ENCODE results near the gene FTSJ1. TPM values are rescaled to one million over a fixed set of nuclear protein-coding genes. Genes with fewer than 3 reads are reported as not detected.

Gene FTSJ1
- total and polyA plus RNA-seq, 2 donors from 2014 or later = 30.6 to 33.9 TPM

- Histone ChIP-seq H3K27me3 (ENCODE audit: control insufficient read depth, insufficient read depth, low read length) (no peaks in the 10 kb centered on the region), H3K36me3 (ENCODE audit: control insufficient read depth in 2 of 3, insufficient read depth in 3 of 3, low read length in 3 of 3) (no peaks in the 10 kb centered on the region), H3K27ac (ENCODE audit: low read depth in 2 of 2, low read length in 2 of 2) (no peak overlapping the region), H3K9ac (ENCODE audit: low read length in 3 of 3) (no peak overlapping the region), H3K4me1 (ENCODE audit: control insufficient read depth in 2 of 3, insufficient read depth in 2 of 3, low read depth in 1 of 3, low read length in 3 of 3) (no peaks in the 10 kb centered on the region), H3K4me3 (ENCODE audit: low read length in 3 of 3) (no peak overlapping the region), H3K9me3 (ENCODE audit: control insufficient read depth in 2 of 3, insufficient read depth in 1 of 3, low read length in 3 of 3) (no peaks in the 10 kb centered on the region)
- intact Hi-C loops (cut with DNase I) = no loop called here
- no peak for DNase-seq
- FAIRE-seq = no peak
- no peak for TF ChIP-seq CTCF (IDR thresholded peaks at IDR 0.05; ENCODE audit: borderline replicate concordance, extremely low read depth, insufficient read depth)
These were observed 25.9 kb upstream of the FTSJ1 start for GRCh38 chrX:48450076-48450475.

- no peak for FAIRE-seq
These were observed 24.3 kb upstream of the FTSJ1 start for GRCh38 chrX:48451708-48452107.

GRCh38 chrX:48456628-48457331 lies 19.2 kb upstream of the FTSJ1 start:
- H3K9ac ChIP-seq (ENCODE audit: low read length in 3 of 3) = no peak overlapping the region
- FAIRE-seq = no peak
- no peak for TF ChIP-seq CTCF (IDR thresholded peaks at IDR 0.05; ENCODE audit: borderline replicate concordance, extremely low read depth, insufficient read depth)
- no peak overlapping the region for H3K27ac ChIP-seq (ENCODE audit: low read depth in 2 of 2, low read length in 2 of 2)
- H3K4me1 ChIP-seq (ENCODE audit: control insufficient read depth in 2 of 3, insufficient read depth in 2 of 3, low read depth in 1 of 3, low read length in 3 of 3) = no peaks in the 10 kb centered on the region
- no peaks in the 10 kb centered on the region for H3K9me3 ChIP-seq (ENCODE audit: control insufficient read depth in 2 of 3, insufficient read depth in 1 of 3, low read length in 3 of 3)
- H3K27me3 ChIP-seq (ENCODE audit: control insufficient read depth, insufficient read depth, low read length) = no peaks in the 10 kb centered on the region
- H3K36me3 ChIP-seq (ENCODE audit: control insufficient read depth in 2 of 3, insufficient read depth in 3 of 3, low read length in 3 of 3) = no peaks in the 10 kb centered on the region
- no peak overlapping the region for H3K4me3 ChIP-seq (ENCODE audit: low read length in 3 of 3)
- no peak for DNase-seq
- intact Hi-C loops (cut with DNase I) = no loop called here

More at GRCh38 chrX:48451708-48452107, 24.3 kb upstream of the FTSJ1 start:
- Histone ChIP-seq H3K27ac (ENCODE audit: low read depth in 2 of 2, low read length in 2 of 2) (no peak overlapping the region), H3K36me3 (ENCODE audit: control insufficient read depth in 2 of 3, insufficient read depth in 3 of 3, low read length in 3 of 3) (no peaks in the 10 kb centered on the region), H3K9ac (ENCODE audit: low read length in 3 of 3) (no peak overlapping the region), H3K9me3 (ENCODE audit: control insufficient read depth in 2 of 3, insufficient read depth in 1 of 3, low read length in 3 of 3) (no peaks in the 10 kb centered on the region), H3K27me3 (ENCODE audit: control insufficient read depth, insufficient read depth, low read length) (no peaks in the 10 kb centered on the region), H3K4me1 (ENCODE audit: control insufficient read depth in 2 of 3, insufficient read depth in 2 of 3, low read depth in 1 of 3, low read length in 3 of 3) (no peaks in the 10 kb centered on the region), H3K4me3 (ENCODE audit: low read length in 3 of 3) (no peak overlapping the region)
- no peak for TF ChIP-seq CTCF (IDR thresholded peaks at IDR 0.05; ENCODE audit: borderline replicate concordance, extremely low read depth, insufficient read depth)
- DNase-seq = no peak
- intact Hi-C loops (cut with DNase I) = no loop called here
